Stomach smooth muscle (tissue), 2 donors: Measurements from ENCODE around the gene GCSAML.

Experiments used
- H3K27ac ChIP-seq: one replicate; pipeline ENCODE4 v1.7.0; 2013; ENCODE audit warnings: mild to moderate bottlenecking, low read length, inconsistent platforms
- H3K27me3 ChIP-seq, 2 donors: one replicate each; pipeline ENCODE4 v1.7.0; 2013; ENCODE audit warnings: low read length in 2 of 2; ENCODE audit not compliant: insufficient read depth in 2 of 2, control insufficient read depth in 1 of 2
- H3K36me3 ChIP-seq, 2 donors: one replicate each; pipeline ENCODE4 v1.7.0; 2013; ENCODE audit warnings: low read length in 2 of 2; ENCODE audit not compliant: control insufficient read depth in 2 of 2, insufficient read depth in 2 of 2
- H3K4me1 ChIP-seq: one replicate; pipeline ENCODE4 v1.7.0; 2013; ENCODE audit warnings: low read length; ENCODE audit not compliant: control insufficient read depth, insufficient read depth
- H3K4me3 ChIP-seq, 2 donors: one replicate each; pipeline ENCODE4 v1.7.0; 2013; ENCODE audit warnings: low read length in 2 of 2
- H3K9ac ChIP-seq, 2 donors: one replicate each; pipeline ENCODE4 v1.7.0; 2013; ENCODE audit warnings: low read length in 2 of 2, mild to moderate bottlenecking in 1 of 2
- H3K9me3 ChIP-seq, 2 donors: one replicate each; pipeline ENCODE4 v1.7.0; 2013; ENCODE audit warnings: low read length in 2 of 2; ENCODE audit not compliant: control insufficient read depth in 2 of 2
- donor health status: healthy.
- donor health status: Pancreatic carcinoma.

The GCSAML gene

DNA sequence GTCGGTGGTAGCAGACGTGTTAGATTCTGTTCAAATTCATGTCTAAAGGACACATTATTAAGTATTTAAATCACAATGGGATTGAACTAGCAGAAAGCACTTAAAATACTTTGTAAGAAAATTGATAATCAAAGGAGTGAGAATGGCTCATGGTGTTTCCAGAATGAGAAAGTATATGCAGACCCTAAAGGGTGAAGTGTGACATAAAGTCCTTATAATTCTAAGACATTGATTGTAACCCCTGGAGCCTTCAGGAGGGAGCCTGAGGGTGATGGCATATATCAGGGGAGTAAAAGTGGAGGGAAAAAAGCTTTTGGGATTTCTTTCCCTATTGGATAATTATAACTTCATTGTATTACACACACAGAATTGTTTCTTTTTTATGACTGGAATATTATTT, 12.6 kb upstream of the GCSAML start, which contains the start of gene OR2C3:
TSS of gene OR2C3 (minus strand) at position 101 of the 400 bp plus-strand sequence. CDS start 3,929 bp downstream, outside the sequence.
- no peaks in the 10 kb centered on the region for H3K4me1 ChIP-seq
- H3K27me3 ChIP-seq = peaks cover 0 to 5% of the 10 kb centered on the region in 2 donors
- H3K27ac ChIP-seq = no peak within 1 kb of the TSS
- H3K9ac ChIP-seq = no peak within 1 kb of the TSS
- no peaks in the 10 kb centered on the region for H3K36me3 ChIP-seq
- H3K9me3 ChIP-seq = peaks cover 0 to 1% of the 10 kb centered on the region in 2 donors
- H3K4me3 ChIP-seq = no peak within 1 kb of the TSS

GRCh38 chr1:247538561-247538960, 10.4 kb upstream of the GCSAML start:
- Histone ChIP-seq H3K27me3 (peaks cover 0 to 2% of the 10 kb centered on the region in 2 donors), H3K9ac (no peak overlapping the region), H3K4me1 (no peaks in the 10 kb centered on the region), H3K4me3 (no peak overlapping the region), H3K27ac (no peak overlapping the region), H3K9me3 (peaks cover 0 to 1% of the 10 kb centered on the region in 2 donors), H3K36me3 (no peaks in the 10 kb centered on the region)

- Histone ChIP-seq H3K27me3 (peaks cover 0 to 2% of the 10 kb centered on the region in 2 donors), H3K4me1 (no peaks in the 10 kb centered on the region), H3K27ac (no peak overlapping the region), H3K9me3 (peaks cover 0 to 1% of the 10 kb centered on the region in 2 donors), H3K36me3 (no peaks in the 10 kb centered on the region), H3K4me3 (no peak overlapping the region), H3K9ac (no peak overlapping the region)
Observed at GRCh38 chr1:247539215-247539614, 9.7 kb upstream of the GCSAML start.

DNA sequence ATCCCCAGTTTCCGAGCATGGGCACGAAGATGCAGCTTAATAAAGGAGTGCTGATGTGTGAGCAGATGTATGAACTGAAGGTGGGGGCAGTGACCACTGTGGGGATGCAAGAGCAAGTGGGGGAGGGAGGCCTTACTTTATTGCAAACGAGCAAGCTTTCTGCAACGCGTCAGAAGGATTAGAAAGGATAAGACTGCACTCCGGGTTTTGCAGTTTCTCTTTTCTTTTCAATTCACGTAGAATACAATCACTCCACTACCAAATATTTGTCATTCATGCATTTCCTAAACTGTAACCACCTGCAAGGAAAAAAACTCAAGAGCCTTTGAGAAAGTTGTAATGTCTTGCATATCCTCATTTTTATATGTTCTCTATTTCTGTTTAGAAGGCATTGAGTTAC, 8.4 kb upstream of the GCSAML start:
- Histone ChIP-seq H3K9ac (no peak overlapping the region), H3K27me3 (no peaks in the 10 kb centered on the region), H3K4me3 (no peak overlapping the region), H3K36me3 (no peaks in the 10 kb centered on the region), H3K27ac (no peak overlapping the region), H3K9me3 (peaks cover 0 to 1% of the 10 kb centered on the region in 2 donors), H3K4me1 (no peaks in the 10 kb centered on the region)

- no peaks in the 10 kb centered on the region for H3K27me3 ChIP-seq
- H3K9me3 ChIP-seq = peaks cover 0 to 1% of the 10 kb centered on the region in 2 donors
- H3K27ac ChIP-seq = no peak overlapping the region
- H3K4me3 ChIP-seq = no peak overlapping the region
- no peaks in the 10 kb centered on the region for H3K4me1 ChIP-seq
- no peaks in the 10 kb centered on the region for H3K36me3 ChIP-seq
- H3K9ac ChIP-seq = no peak overlapping the region
Observed at GRCh38 chr1:247542811-247543210, 6.1 kb upstream of the GCSAML start.

DNA sequence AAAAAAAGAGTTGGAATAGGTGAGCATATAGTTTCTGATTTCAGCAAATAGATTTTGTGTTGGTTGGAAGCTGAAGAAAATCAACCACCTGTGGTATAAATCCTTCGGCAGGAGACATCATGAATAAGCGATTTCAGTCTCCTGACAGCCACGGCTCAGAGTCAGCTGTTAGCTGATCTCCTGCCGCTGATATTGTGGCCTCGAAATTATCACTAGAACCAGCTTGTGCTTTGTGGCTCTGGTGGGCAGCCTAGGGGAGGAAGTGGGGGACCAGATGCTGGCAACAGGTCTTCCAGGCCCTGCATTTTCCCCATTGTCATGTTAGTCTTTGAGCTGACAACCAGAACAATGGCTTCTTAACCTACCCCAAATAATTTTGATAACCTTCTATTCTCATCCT, 842 bp upstream of the GCSAML start:
- no peaks in the 10 kb centered on the region for H3K9me3 ChIP-seq
- H3K27me3 ChIP-seq = no peaks in the 10 kb centered on the region
- no peaks in the 10 kb centered on the region for H3K4me1 ChIP-seq
- H3K27ac ChIP-seq = no peak overlapping the region
- no peak overlapping the region for H3K9ac ChIP-seq
- no peaks in the 10 kb centered on the region for H3K36me3 ChIP-seq
- no peak overlapping the region for H3K4me3 ChIP-seq

DNA sequence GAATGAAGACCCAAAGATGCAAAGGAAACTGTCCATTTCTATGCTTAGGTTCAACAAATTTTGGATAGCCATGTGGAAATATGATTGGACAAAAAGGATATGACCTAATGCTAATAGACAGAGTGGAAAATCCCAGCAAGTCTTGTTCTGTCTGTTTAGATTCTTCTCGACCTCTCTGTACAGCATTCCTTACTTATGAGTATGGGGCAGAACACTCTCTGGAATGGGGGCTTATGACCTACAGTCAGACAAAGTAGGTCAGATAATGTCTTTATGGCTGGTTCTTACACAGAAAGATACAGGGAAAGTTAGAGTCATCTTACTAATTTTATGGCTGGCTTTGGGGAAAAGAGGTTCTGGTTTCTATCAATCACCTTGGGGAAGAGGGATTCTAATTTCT, 2.8 kb downstream of the GCSAML start:
- H3K4me1 ChIP-seq = no peaks in the 10 kb centered on the region
- no peak overlapping the region for H3K9ac ChIP-seq
- no peaks in the 10 kb centered on the region for H3K27me3 ChIP-seq
- no peak overlapping the region for H3K4me3 ChIP-seq
- H3K36me3 ChIP-seq = no peaks in the 10 kb centered on the region
- H3K9me3 ChIP-seq = no peaks in the 10 kb centered on the region
- no peak overlapping the region for H3K27ac ChIP-seq

GRCh38 chr1:247552231-247552630, 3.3 kb downstream of the GCSAML start:
- H3K9me3 ChIP-seq = no peaks in the 10 kb centered on the region
- no peak overlapping the region for H3K9ac ChIP-seq
- H3K36me3 ChIP-seq = no peaks in the 10 kb centered on the region
- H3K27ac ChIP-seq = no peak overlapping the region
- H3K27me3 ChIP-seq = no peaks in the 10 kb centered on the region
- H3K4me3 ChIP-seq = no peak overlapping the region
- H3K4me1 ChIP-seq = no peaks in the 10 kb centered on the region

GRCh38 chr1:247557926-247558674, 9.2 kb downstream of the GCSAML start:
- Histone ChIP-seq H3K4me3 (no peak overlapping the region), H3K4me1 (no peaks in the 10 kb centered on the region), H3K9ac (no peak overlapping the region), H3K27ac (no peak overlapping the region), H3K27me3 (no peaks in the 10 kb centered on the region), H3K9me3 (no peaks in the 10 kb centered on the region), H3K36me3 (no peaks in the 10 kb centered on the region)

GRCh38 chr1:247561711-247562110, 12.8 kb downstream of the GCSAML start:
- H3K27me3 ChIP-seq = no peaks in the 10 kb centered on the region
- no peak overlapping the region for H3K4me3 ChIP-seq
- H3K36me3 ChIP-seq = no peaks in the 10 kb centered on the region
- H3K27ac ChIP-seq = no peak overlapping the region
- H3K4me1 ChIP-seq = no peaks in the 10 kb centered on the region
- no peaks in the 10 kb centered on the region for H3K9me3 ChIP-seq
- no peak overlapping the region for H3K9ac ChIP-seq

DNA sequence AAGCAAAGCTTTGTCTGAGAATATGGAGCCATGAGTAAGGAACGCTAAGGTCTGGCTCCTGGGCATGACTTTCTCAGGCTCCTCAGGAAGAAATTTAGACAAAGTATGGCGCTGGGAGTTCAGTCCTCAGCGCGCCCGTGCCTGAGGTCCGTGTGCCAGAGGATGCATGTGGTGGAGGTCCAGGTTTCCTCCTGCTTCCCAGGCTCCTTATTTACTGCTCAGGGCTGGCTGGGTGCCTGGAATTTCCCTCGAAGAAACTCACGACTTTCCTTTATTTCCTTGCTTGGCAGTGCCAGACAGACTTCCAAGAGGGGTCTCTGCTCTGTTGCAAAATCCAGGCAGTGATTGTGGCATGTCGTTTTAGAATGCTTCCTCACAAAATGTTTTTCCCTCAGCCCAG, 13.3 kb downstream of the GCSAML start:
- Histone ChIP-seq H3K4me1 (no peaks in the 10 kb centered on the region), H3K9me3 (no peaks in the 10 kb centered on the region), H3K27me3 (no peaks in the 10 kb centered on the region), H3K36me3 (no peaks in the 10 kb centered on the region), H3K9ac (no peak overlapping the region), H3K27ac (no peak overlapping the region), H3K4me3 (no peak overlapping the region)
